Vagina (tissue), 2 donors: ENCODE data around the gene PREB. TPM values are rescaled to one million over a fixed set of nuclear protein-coding genes. Genes with fewer than 3 reads are reported as not detected.

ENCODE experiments used
- DNase-seq, 2 donors: peaks; one replicate each; pipeline ENCODE4 v3.0.0-alpha.2; 2017; ENCODE audit errors: extremely low spot score in 2 of 2
- H3K27ac ChIP-seq: fragments of 200-600 bp; sonication (generic); one replicate; pipeline ENCODE4 v1.5.1; 2019
- H3K27me3 ChIP-seq: fragments of 200-600 bp; sonication (generic); one replicate; pipeline ENCODE4 v1.5.1; 2019
- H3K36me3 ChIP-seq, 2 donors: fragments of 200-600 bp; sonication (generic); one replicate each; pipeline ENCODE4 v1.5.1; 2017 to 2019
- H3K4me1 ChIP-seq: fragments of 200-600 bp; sonication (generic); one replicate; pipeline ENCODE4 v1.5.1; 2019
- H3K4me3 ChIP-seq, 2 donors: fragments of 200-600 bp; sonication (generic); 1 replicate in 1 of 2; 2 replicates in 1 of 2; pipeline ENCODE4 v1.5.1; 2016 to 2019
- H3K9me3 ChIP-seq: fragments of 200-600 bp; sonication (generic); one replicate; pipeline ENCODE4 v1.5.1; 2019
- POLR2A ChIP-seq, 2 donors: fragments of 450-650 bp; IDR thresholded peaks; one replicate each; pipeline ENCODE4 v1.6.1; 2017; ENCODE audit warnings: antibody characterized with exemption in 2 of 2, mild to moderate bottlenecking in 2 of 2, moderate library complexity in 2 of 2
- POLR2AphosphoS5 ChIP-seq, 2 donors: sonication (generic); formaldehyde crosslinking; IDR thresholded peaks; one replicate each; pipeline ENCODE4 v1.9.0; 2017; ENCODE audit warnings: antibody characterized with exemption in 2 of 2, mild to moderate bottlenecking in 2 of 2, low read depth in 1 of 2; ENCODE audit not compliant: insufficient read depth in 1 of 2
- intact Hi-C: fragments of 100-400 bp; cut with DNase I; formaldehyde crosslinking; loops from one replicate; pipeline ENCODE4 v1.15.1; 2023
- total RNA-seq: library from RNA; depleted of rRNA; stranded (reverse); fragments of >200 nt; gene quantifications from one replicate; pipeline ENCODE4 v1.2.3, GENCODE V29; 2016
- TF ChIP-seq, protein P1 (sequence below), 3 experiments: fragments of 450-650 bp in 2 of 3; fragments of 200-600 bp in 1 of 3; sonication (generic) in 1 of 3; IDR thresholded peaks; one replicate each; pipeline ENCODE4 v1.5.1; 2017 to 2019; ENCODE audit warnings: antibody characterized with exemption in 3 of 3, mild to moderate bottlenecking in 2 of 3, moderate library complexity in 2 of 3

Gene PREB
- total RNA-seq, 1 donor from 2014 or later: 57.5 TPM

DNA sequence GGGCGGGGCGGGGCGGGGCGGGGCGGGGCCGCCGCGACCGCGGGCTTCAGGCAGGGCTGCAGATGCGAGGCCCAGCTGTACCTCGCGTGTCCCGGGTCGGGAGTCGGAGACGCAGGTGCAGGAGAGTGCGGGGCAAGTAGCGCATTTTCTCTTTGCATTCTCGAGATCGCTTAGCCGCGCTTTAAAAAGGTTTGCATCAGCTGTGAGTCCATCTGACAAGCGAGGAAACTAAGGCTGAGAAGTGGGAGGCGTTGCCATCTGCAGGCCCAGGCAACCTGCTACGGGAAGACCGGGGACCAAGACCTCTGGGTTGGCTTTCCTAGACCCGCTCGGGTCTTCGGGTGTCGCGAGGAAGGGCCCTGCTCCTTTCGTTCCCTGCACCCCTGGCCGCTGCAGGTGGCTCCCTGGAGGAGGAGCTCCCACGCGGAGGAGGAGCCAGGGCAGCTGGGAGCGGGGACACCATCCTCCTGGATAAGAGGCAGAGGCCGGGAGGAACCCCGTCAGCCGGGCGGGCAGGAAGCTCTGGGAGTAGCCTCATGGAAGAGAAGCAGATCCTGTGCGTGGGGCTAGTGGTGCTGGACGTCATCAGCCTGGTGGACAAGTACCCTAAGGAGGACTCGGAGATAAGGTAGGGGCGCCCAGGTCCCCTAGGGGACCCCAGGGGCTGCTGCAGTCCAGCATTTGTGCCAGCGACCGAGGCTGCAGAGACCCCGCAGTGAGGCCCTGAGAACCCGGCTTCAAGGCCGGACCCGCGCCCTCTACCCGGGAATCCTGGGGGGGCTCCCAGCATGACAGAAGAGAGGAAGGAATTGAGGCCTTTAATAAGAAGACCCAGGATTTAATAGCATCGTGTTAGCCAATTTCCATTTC is 47.5 kb downstream of the PREB start, which contains the start of gene KHK:
TSS of gene KHK (plus strand) at position 49 of the 870 bp plus-strand sequence. CDS start at position 537, 488 bp downstream.
- Histone ChIP-seq H3K4me1 (peaks cover 40% of the 10 kb centered on the region), H3K9me3 (no peaks in the 10 kb centered on the region), H3K27ac (peak within 1 kb of the TSS; percentile 83), H3K27me3 (no peaks in the 10 kb centered on the region), H3K4me3 (peak within 1 kb of the TSS; percentile 58 to 68), H3K36me3 (no peaks in the 10 kb centered on the region)
- no peak for DNase-seq
- TF ChIP-seq, protein P1, sequence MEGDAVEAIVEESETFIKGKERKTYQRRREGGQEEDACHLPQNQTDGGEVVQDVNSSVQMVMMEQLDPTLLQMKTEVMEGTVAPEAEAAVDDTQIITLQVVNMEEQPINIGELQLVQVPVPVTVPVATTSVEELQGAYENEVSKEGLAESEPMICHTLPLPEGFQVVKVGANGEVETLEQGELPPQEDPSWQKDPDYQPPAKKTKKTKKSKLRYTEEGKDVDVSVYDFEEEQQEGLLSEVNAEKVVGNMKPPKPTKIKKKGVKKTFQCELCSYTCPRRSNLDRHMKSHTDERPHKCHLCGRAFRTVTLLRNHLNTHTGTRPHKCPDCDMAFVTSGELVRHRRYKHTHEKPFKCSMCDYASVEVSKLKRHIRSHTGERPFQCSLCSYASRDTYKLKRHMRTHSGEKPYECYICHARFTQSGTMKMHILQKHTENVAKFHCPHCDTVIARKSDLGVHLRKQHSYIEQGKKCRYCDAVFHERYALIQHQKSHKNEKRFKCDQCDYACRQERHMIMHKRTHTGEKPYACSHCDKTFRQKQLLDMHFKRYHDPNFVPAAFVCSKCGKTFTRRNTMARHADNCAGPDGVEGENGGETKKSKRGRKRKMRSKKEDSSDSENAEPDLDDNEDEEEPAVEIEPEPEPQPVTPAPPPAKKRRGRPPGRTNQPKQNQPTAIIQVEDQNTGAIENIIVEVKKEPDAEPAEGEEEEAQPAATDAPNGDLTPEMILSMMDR (IDR thresholded peaks at IDR 0.05): no peak
- TF ChIP-seq POLR2AphosphoS5 (IDR thresholded peaks at IDR 0.05; ENCODE audit: insufficient read depth in 1 of 2, low read depth in 1 of 2): no peak
- no peak for TF ChIP-seq POLR2A (IDR thresholded peaks at IDR 0.05)
- intact Hi-C loops: loop anchor here (2.0 to 10.0 kb wide), 3 partner anchors 36 to 125 kb away; partner anchors contain the start of genes AGBL5 and TMEM214

DNA sequence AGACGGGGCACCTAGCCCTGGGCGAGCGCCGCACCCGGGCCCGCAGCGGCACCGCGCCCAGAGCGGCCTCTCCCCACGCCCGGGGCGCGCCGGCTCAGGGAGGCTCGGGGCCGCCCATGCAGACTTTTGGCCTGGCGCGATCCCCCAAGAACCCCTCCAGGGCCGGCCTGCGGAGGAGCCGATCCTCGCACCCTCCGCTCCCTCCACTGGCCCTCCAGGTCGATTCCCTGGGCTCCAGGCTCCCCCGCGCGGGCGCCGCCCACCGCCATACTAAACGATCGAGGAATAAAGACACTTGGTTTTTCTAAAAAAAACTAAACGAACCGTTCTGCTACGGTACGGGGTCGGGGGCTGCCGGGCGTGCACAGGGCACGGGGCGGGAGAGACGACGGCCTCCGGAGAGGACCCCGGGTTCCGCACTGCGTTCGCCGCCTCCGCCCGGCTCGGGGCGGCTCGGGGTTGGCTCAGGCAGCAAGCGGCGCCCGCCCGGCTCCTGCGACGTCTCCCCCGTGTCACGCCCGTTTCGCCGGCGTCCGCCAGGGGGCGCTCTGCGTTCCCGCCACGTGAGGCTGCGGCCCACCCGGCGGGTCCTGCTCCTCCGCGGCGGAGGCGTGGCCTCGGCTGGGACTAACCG is 48.2 kb downstream of the PREB start:
- TF ChIP-seq, protein P1 (IDR thresholded peaks at IDR 0.05): peak; percentile 86 to 93 (median 89)
- peak in 1 of 2 donors; percentile 50 for TF ChIP-seq POLR2A (IDR thresholded peaks at IDR 0.05)
- peak in 1 of 2 donors; percentile 55 for TF ChIP-seq POLR2AphosphoS5 (IDR thresholded peaks at IDR 0.05; ENCODE audit: insufficient read depth in 1 of 2, low read depth in 1 of 2)
- peak overlapping the region; percentile 58 to 68 for H3K4me3 ChIP-seq
- no peaks in the 10 kb centered on the region for H3K36me3 ChIP-seq
- DNase-seq: no peak
- peak overlapping the region; percentile 83 for H3K27ac ChIP-seq
- H3K4me1 ChIP-seq: peaks cover 48% of the 10 kb centered on the region
- no peaks in the 10 kb centered on the region for H3K27me3 ChIP-seq
- intact Hi-C loops: loop anchor here (2.0 to 10.0 kb wide), 3 partner anchors 35 to 124 kb away; partner anchors contain the start of genes AGBL5 and TMEM214
- H3K9me3 ChIP-seq: no peaks in the 10 kb centered on the region

DNA sequence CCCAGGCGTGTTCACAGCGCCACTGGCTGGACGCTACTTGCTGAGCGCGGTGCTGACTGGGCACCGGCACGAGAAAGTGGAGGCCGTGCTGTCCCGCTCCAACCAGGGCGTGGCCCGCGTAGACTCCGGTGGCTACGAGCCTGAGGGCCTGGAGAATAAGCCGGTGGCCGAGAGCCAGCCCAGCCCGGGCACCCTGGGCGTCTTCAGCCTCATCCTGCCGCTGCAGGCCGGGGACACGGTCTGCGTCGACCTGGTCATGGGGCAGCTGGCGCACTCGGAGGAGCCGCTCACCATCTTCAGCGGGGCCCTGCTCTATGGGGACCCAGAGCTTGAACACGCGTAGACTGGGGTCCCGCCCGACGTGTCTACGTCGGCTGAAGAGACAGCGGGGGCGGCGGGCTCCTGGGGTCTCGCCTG is 48.8 kb downstream of the PREB start:
- Histone ChIP-seq H3K9me3 (no peaks in the 10 kb centered on the region), H3K27me3 (no peaks in the 10 kb centered on the region), H3K4me1 (peaks cover 53% of the 10 kb centered on the region), H3K4me3 (peak overlapping the region; percentile 58 to 68), H3K27ac (peak overlapping the region; percentile 83), H3K36me3 (no peaks in the 10 kb centered on the region)
- intact Hi-C loops: loop anchor here (2.0 to 10.0 kb wide), 3 partner anchors 35 to 123 kb away; partner anchors contain the start of genes AGBL5 and TMEM214
- DNase-seq: no peak
- TF ChIP-seq, protein P1 (IDR thresholded peaks at IDR 0.05): peak in 2 of 3 experiments; percentile 21 to 27
- TF ChIP-seq POLR2A (IDR thresholded peaks at IDR 0.05) (no peak), POLR2AphosphoS5 (IDR thresholded peaks at IDR 0.05; ENCODE audit: insufficient read depth in 1 of 2, low read depth in 1 of 2) (peak; percentile 30 to 66)

DNA sequence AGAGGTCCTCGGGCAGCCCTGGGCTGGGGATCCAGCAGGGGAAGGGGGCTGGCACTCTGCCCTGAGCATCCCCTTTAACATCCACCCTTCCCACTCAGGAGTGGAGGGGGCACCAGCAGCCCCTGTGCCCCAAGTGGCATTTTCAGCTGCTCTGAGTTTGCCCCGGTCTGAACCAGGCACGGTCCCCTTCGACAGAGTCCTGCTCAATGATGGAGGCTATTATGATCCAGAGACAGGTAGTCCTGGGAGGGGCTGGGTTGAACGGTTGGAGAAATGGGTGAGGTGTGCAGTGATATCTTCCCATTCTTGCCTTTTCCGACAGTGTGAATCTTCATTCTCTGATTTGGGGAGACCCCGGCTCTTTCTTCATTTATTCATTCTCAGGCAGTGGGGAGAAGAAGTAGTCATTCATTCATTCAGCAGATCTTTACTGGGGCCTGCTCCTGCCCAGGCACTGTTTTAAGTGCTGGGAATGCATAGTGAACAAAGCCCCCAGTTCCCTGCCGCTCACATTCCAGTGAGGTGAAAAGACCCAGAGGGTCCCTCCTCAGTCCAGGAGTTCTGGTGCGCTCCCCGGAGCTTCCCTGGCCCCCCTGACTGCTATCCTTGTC is 49.3 kb downstream of the PREB start:
- H3K9me3 ChIP-seq: no peaks in the 10 kb centered on the region
- peak overlapping the region; percentile 58 to 68 for H3K4me3 ChIP-seq
- H3K27ac ChIP-seq: peak overlapping the region; percentile 83
- intact Hi-C loops: loop anchor here (5.0 to 10.0 kb wide), 2 partner anchors 50 to 123 kb away; partner anchors contain the start of gene TMEM214
- no peaks in the 10 kb centered on the region for H3K36me3 ChIP-seq
- H3K4me1 ChIP-seq: peaks cover 58% of the 10 kb centered on the region
- no peaks in the 10 kb centered on the region for H3K27me3 ChIP-seq
- DNase-seq: no peak
- TF ChIP-seq, protein P1 (IDR thresholded peaks at IDR 0.05): no peak
- no peak for TF ChIP-seq POLR2A (IDR thresholded peaks at IDR 0.05)
- TF ChIP-seq POLR2AphosphoS5 (IDR thresholded peaks at IDR 0.05; ENCODE audit: insufficient read depth in 1 of 2, low read depth in 1 of 2): no peak
